Neural crest cell (in vitro differentiated cells): ENCODE data around the gene IL1A. TPM values are rescaled to one million over a fixed set of nuclear protein-coding genes. Genes with fewer than 3 reads are reported as not detected.

Experiments
- DNase-seq: peaks from one replicate; pipeline ENCODE4 v3.0.0; 2021; ENCODE audit warnings: low read depth, mixed read lengths, low spot score
- H3K27ac Mint-ChIP-seq: one replicate; pipeline ENCODE4 v1.8.0; 2021; ENCODE audit warnings: mild to moderate bottlenecking, mixed read lengths; ENCODE audit not compliant: unreplicated experiment
- H3K27me3 Mint-ChIP-seq: 2 replicates; pipeline ENCODE4 v1.8.0; 2021; ENCODE audit warnings: low read depth, mild to moderate bottlenecking, mixed read lengths
- H3K36me3 Mint-ChIP-seq: 2 replicates; pipeline ENCODE4 v1.8.0; 2021; ENCODE audit warnings: low read depth, mild to moderate bottlenecking, mixed read lengths
- H3K4me1 Mint-ChIP-seq: 2 replicates; pipeline ENCODE4 v1.8.0; 2021; ENCODE audit warnings: mixed read lengths
- H3K4me3 Mint-ChIP-seq: one replicate; pipeline ENCODE4 v1.8.0; 2021; ENCODE audit warnings: mild to moderate bottlenecking, mixed read lengths
- H3K9me3 Mint-ChIP-seq: 2 replicates; pipeline ENCODE4 v1.8.0; 2021; ENCODE audit warnings: mixed read lengths
- total RNA-seq: library from RNA; stranded (reverse); gene quantifications from 2 replicates; pipeline ENCODE4 v1.2.1, GENCODE V29; 2021
- TF ChIP-seq, protein P1 (sequence below): fragments of 200-600 bp; sonication (generic); conservative IDR thresholded peaks from 2 replicates; pipeline ENCODE4 v1.5.0; 2021; ENCODE audit warnings: antibody characterized with exemption, mild to moderate bottlenecking

IL1A gene
- total RNA-seq, 1 donor from 2014 or later: not detected

DNA sequence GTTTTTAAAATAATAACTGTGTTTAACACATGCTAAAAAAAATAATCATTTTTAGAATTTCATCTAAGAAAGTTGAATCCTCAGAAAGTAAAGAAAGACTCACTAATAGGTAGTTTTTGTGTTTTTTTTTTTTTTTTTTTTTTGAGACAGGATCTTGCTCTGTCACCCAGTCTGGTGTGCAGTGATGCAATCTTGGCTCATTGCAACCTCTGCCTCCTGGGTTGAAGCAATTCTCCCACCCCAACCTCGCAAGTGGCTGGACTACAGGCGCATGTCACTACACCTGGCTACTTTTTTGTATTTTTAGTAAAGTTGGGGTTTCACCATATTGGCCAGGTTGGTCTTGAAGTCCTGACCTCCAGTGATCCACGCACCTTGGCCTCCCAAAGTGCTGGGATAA lies 27.0 kb downstream of the IL1A start:
- H3K4me3 Mint-ChIP-seq: no peak overlapping the region
- DNase-seq: no peak
- H3K27ac Mint-ChIP-seq: no peak overlapping the region
- H3K27me3 Mint-ChIP-seq: no peaks in the 10 kb centered on the region
- H3K9me3 Mint-ChIP-seq: no peaks in the 10 kb centered on the region
- H3K4me1 Mint-ChIP-seq: peaks cover 3% of the 10 kb centered on the region
- TF ChIP-seq, protein P1, sequence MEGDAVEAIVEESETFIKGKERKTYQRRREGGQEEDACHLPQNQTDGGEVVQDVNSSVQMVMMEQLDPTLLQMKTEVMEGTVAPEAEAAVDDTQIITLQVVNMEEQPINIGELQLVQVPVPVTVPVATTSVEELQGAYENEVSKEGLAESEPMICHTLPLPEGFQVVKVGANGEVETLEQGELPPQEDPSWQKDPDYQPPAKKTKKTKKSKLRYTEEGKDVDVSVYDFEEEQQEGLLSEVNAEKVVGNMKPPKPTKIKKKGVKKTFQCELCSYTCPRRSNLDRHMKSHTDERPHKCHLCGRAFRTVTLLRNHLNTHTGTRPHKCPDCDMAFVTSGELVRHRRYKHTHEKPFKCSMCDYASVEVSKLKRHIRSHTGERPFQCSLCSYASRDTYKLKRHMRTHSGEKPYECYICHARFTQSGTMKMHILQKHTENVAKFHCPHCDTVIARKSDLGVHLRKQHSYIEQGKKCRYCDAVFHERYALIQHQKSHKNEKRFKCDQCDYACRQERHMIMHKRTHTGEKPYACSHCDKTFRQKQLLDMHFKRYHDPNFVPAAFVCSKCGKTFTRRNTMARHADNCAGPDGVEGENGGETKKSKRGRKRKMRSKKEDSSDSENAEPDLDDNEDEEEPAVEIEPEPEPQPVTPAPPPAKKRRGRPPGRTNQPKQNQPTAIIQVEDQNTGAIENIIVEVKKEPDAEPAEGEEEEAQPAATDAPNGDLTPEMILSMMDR: no peak
- H3K36me3 Mint-ChIP-seq: peaks cover 21% of the 10 kb centered on the region

DNA sequence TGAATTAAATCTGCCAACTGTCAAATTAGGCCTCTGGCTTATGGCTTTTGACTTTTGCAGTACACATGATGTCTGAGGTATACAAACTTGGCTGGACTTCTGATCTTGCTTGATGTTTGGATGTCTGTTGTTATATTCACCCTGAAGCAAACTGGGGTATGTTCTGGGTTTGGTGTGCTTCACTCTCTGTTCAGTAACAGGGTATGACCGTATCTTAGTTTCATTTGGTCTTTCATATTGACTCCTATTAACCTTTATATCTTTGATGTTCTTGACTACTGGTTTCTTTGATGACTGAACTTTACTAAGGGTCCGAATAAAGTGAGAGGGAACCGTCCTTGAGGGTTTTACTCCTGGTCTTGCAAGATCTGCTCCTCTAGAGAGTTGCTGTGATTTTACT lies 28.1 kb downstream of the IL1A start:
- Mint-ChIP-seq H3K36me3 (peaks cover 21% of the 10 kb centered on the region), H3K27ac (no peak overlapping the region), H3K4me3 (no peak overlapping the region), H3K27me3 (no peaks in the 10 kb centered on the region), H3K4me1 (no peaks in the 10 kb centered on the region), H3K9me3 (no peaks in the 10 kb centered on the region)
- TF ChIP-seq, protein P1: no peak
- DNase-seq: no peak

- no peak overlapping the region for H3K27ac Mint-ChIP-seq
- H3K27me3 Mint-ChIP-seq: no peaks in the 10 kb centered on the region
- no peak overlapping the region for H3K4me3 Mint-ChIP-seq
- DNase-seq: no peak
- no peaks in the 10 kb centered on the region for H3K9me3 Mint-ChIP-seq
- H3K36me3 Mint-ChIP-seq: peaks cover 21% of the 10 kb centered on the region
- H3K4me1 Mint-ChIP-seq: peaks cover 1% of the 10 kb centered on the region
- TF ChIP-seq, protein P1: no peak
Observed at GRCh38 chr2:112755444-112755843, 28.8 kb downstream of the IL1A start.

DNA sequence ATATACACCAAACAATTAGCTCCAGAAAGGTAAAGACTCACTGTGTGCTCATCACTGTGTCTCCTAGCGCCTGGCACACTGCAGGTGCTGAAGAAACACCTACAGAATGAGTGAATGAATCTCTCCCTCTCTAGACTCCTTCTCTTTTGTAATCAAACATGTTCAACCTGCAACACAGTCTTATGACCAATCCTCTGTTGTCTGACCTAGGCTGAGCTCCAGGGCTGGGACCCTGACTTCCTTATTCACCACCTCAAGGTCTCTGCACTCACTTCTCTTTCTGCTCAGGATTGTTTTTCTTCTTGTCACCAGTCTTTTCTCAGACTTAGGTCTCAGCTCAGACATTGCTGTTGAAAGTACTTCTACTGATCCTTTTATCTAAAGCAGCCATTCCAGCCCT lies 29.7 kb downstream of the IL1A start:
- H3K27me3 Mint-ChIP-seq: no peaks in the 10 kb centered on the region
- no peaks in the 10 kb centered on the region for H3K9me3 Mint-ChIP-seq
- TF ChIP-seq, protein P1: no peak
- peaks cover 24% of the 10 kb centered on the region for H3K36me3 Mint-ChIP-seq
- H3K4me1 Mint-ChIP-seq: peaks cover 10% of the 10 kb centered on the region
- H3K27ac Mint-ChIP-seq: no peak overlapping the region
- DNase-seq: no peak
- no peak overlapping the region for H3K4me3 Mint-ChIP-seq

GRCh38 chr2:112752667-112753066 lies 31.6 kb downstream of the IL1A start:
- peaks cover 16% of the 10 kb centered on the region for H3K4me1 Mint-ChIP-seq
- no peak overlapping the region for H3K27ac Mint-ChIP-seq
- DNase-seq: no peak
- no peak overlapping the region for H3K4me3 Mint-ChIP-seq
- TF ChIP-seq, protein P1: no peak
- H3K9me3 Mint-ChIP-seq: no peaks in the 10 kb centered on the region
- peaks cover 22% of the 10 kb centered on the region for H3K36me3 Mint-ChIP-seq
- no peaks in the 10 kb centered on the region for H3K27me3 Mint-ChIP-seq
